Upper lobe of left lung (tissue), 6 donors: Measurements from ENCODE around the gene CSF2RB. TPM values are rescaled to one million over a fixed set of nuclear protein-coding genes. Genes with fewer than 3 reads are reported as not detected.
A peak's percentile ranks its signal among the peaks of the same experiment; 100 is the strongest.
"Not testable (repeated sequence)": the region's sequence is repeated elsewhere in the genome, so short reads cannot be mapped to it uniquely, and the experiment has no call there.

Experiments
- ATAC-seq, 2 donors: fragments of 200-7000 bp; cut with Tn5 transposase; one replicate each; pipeline ENCODE4 v1.9.1; 2022; ENCODE audit warnings: mild to moderate bottlenecking in 2 of 2, moderate library complexity in 2 of 2; ENCODE audit not compliant: low FRiP score in 2 of 2
- DNase-seq, 2 donors: peaks; one replicate each; pipeline ENCODE4 v3.0.0-alpha.2; 2019 to 2020
- H3K27ac ChIP-seq, 4 donors: fragments of 200-600 bp; sonication (generic); one replicate each; pipeline ENCODE4 v1.5.1; 2016 to 2019
- H3K27me3 ChIP-seq, 4 donors: fragments of 200-600 bp; sonication (generic); one replicate each; pipeline ENCODE4 v1.5.1; 2017 to 2019
- H3K36me3 ChIP-seq, 4 donors: fragments of 200-600 bp; sonication (generic); one replicate each; pipeline ENCODE4 v1.5.1; 2016 to 2019
- H3K4me1 ChIP-seq, 4 donors: fragments of 200-600 bp; sonication (generic); one replicate each; pipeline ENCODE4 v1.5.1; 2018 to 2019
- H3K4me3 ChIP-seq, 4 donors: fragments of 200-600 bp; sonication (generic); one replicate each; pipeline ENCODE4 v1.5.1; 2017 to 2019; ENCODE audit warnings: mild to moderate bottlenecking in 2 of 4, moderate library complexity in 1 of 4
- H3K9me3 ChIP-seq, 4 donors: fragments of 200-600 bp; sonication (generic); one replicate each; pipeline ENCODE4 v1.5.1; 2018 to 2019
- EP300 ChIP-seq, 4 donors: sonication (generic); formaldehyde crosslinking; IDR thresholded peaks; one replicate each; pipeline ENCODE4 v1.5.1; 2017; ENCODE audit warnings: antibody characterized with exemption in 4 of 4, control low read depth in 2 of 4
- POLR2A ChIP-seq, 4 donors: fragments of 450-650 bp; IDR thresholded peaks; one replicate each; pipeline ENCODE4 v1.5.1; 2016 to 2017; ENCODE audit warnings: antibody characterized with exemption in 4 of 4, mild to moderate bottlenecking in 2 of 4
- POLR2AphosphoS5 ChIP-seq, 2 donors: sonication (generic); formaldehyde crosslinking; IDR thresholded peaks; one replicate each; pipeline ENCODE4 v1.5.1; 2017; ENCODE audit warnings: antibody characterized with exemption in 2 of 2
- WGBS, 2 donors: methylation state at CpG; one replicate each; pipeline ENCODE4 v1.1.5; 2017 to 2018; 5-methylcytosine and 5-hydroxymethylcytosine counted together
- total RNA-seq, 6 donors: library from RNA; depleted of rRNA in 4 of 6; stranded (reverse); fragments of >200 nt in 4 of 6; gene quantifications; one replicate each; pipeline versions ENCODE4 v1.1.0 to v1.2.1, GENCODE V29; 2016 to 2021
- TF ChIP-seq, protein P1 (sequence below), 6 experiments: fragments of 450-650 bp in 4 of 6; fragments of 200-600 bp in 2 of 6; sonication (generic) in 2 of 6; IDR thresholded peaks; one replicate each; pipeline ENCODE4 v1.5.1; 2016 to 2019; ENCODE audit warnings: antibody characterized with exemption in 6 of 6
- donor health status: DM: no; HTN: no; CAD: no; lungs with moderate emphysema.
- donor health status: DM: no; HTN: yes; CAD: no; lungs with severe emphysema.

Gene CSF2RB
- total RNA-seq, 6 donors from 2014 or later = 8.2 to 43.0 (median 24.2) TPM

- DNase-seq (no peak), ATAC-seq (no peak)
- Histone ChIP-seq H3K9me3 (peaks cover 10 to 15% (median 13%) of the 10 kb centered on the region in 4 donors), H3K36me3 (no peaks in the 10 kb centered on the region), H3K4me1 (no peaks in the 10 kb centered on the region), H3K27ac (no peak overlapping the region), H3K27me3 (no peaks in the 10 kb centered on the region), H3K4me3 (no peak overlapping the region)
- 61 to 74% methylated on average over 10 of the region's 10 CpGs for WGBS, 2 donors
- TF ChIP-seq, protein P1, sequence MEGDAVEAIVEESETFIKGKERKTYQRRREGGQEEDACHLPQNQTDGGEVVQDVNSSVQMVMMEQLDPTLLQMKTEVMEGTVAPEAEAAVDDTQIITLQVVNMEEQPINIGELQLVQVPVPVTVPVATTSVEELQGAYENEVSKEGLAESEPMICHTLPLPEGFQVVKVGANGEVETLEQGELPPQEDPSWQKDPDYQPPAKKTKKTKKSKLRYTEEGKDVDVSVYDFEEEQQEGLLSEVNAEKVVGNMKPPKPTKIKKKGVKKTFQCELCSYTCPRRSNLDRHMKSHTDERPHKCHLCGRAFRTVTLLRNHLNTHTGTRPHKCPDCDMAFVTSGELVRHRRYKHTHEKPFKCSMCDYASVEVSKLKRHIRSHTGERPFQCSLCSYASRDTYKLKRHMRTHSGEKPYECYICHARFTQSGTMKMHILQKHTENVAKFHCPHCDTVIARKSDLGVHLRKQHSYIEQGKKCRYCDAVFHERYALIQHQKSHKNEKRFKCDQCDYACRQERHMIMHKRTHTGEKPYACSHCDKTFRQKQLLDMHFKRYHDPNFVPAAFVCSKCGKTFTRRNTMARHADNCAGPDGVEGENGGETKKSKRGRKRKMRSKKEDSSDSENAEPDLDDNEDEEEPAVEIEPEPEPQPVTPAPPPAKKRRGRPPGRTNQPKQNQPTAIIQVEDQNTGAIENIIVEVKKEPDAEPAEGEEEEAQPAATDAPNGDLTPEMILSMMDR (IDR thresholded peaks at IDR 0.05) = no peak
- TF ChIP-seq POLR2A (IDR thresholded peaks at IDR 0.05) (no peak), POLR2AphosphoS5 (IDR thresholded peaks at IDR 0.05) (no peak), EP300 (IDR thresholded peaks at IDR 0.05) (no peak)
Observed at GRCh38 chr22:36985211-36985889, 71.9 kb downstream of the CSF2RB start.

- TF ChIP-seq EP300 (IDR thresholded peaks at IDR 0.05) (no peak), POLR2A (IDR thresholded peaks at IDR 0.05) (no peak), POLR2AphosphoS5 (IDR thresholded peaks at IDR 0.05) (no peak)
- TF ChIP-seq, protein P1 (IDR thresholded peaks at IDR 0.05) = peak; percentile 30 to 46 (median 40)
- 54 to 63% methylated on average over 8 of the region's 8 CpGs for WGBS, 2 donors
Observed at GRCh38 chr22:36986242-36986821, 72.9 kb downstream of the CSF2RB start.

DNA sequence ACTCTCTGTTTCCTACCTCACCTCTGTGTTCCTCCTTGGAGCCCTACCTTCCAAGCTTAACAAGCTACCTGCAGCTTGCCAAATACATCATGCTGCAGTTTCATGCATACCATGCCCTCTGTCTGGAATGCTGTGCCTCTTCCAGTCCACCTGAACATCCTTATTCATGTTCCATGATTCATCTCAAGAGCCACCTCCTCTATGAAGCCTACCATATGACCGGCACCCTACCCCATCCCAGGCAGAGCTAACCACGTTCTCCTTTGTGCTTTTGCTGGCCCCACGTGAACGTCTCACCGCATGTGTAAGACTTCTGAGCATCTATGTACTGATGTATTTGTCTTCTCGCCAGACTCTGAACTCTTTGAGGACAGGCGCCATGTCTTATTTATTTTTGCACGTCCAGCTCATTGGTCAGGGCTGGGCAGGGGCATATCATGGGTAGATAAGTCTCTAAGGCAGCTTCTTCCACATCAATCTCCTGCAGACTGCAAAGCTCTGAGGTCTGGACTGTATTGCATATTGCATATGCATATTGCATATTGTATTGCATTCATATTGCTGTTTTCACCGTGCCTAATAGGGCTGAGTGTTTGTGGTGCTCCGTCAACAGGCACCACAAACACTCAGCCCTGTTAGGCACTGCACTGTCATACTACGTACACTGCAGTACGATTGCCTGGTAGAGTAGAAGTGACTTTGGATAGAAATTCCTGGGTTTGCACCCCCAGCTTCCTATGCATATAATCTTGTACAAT lies 74.8 kb downstream of the CSF2RB start:
- ATAC-seq (no peak), DNase-seq (no peak)
- no peaks in the 10 kb centered on the region for H3K27me3 ChIP-seq
- TF ChIP-seq, protein P1 (IDR thresholded peaks at IDR 0.05) = no peak
- no peak for TF ChIP-seq EP300 (IDR thresholded peaks at IDR 0.05)
- TF ChIP-seq POLR2A (IDR thresholded peaks at IDR 0.05) = no peak
- 74 to 77% methylated on average over 12 of the region's 12 CpGs for WGBS, 2 donors
- H3K36me3 ChIP-seq = no peaks in the 10 kb centered on the region
- H3K27ac ChIP-seq = no peak overlapping the region
- peaks cover 10 to 15% (median 13%) of the 10 kb centered on the region in 4 donors for H3K9me3 ChIP-seq
- no peak overlapping the region for H3K4me3 ChIP-seq
- H3K4me1 ChIP-seq = no peaks in the 10 kb centered on the region

More at GRCh38 chr22:36986242-36986821, 72.9 kb downstream of the CSF2RB start:
- DNase-seq (no peak), ATAC-seq (no peak)
- H3K36me3 ChIP-seq = no peaks in the 10 kb centered on the region
- peaks cover 10 to 15% (median 13%) of the 10 kb centered on the region in 4 donors for H3K9me3 ChIP-seq
- H3K4me3 ChIP-seq = no peak overlapping the region
- H3K27ac ChIP-seq = no peak overlapping the region
- H3K27me3 ChIP-seq = no peaks in the 10 kb centered on the region
- no peaks in the 10 kb centered on the region for H3K4me1 ChIP-seq

- H3K27ac ChIP-seq, H3K4me1 ChIP-seq, H3K27me3 ChIP-seq, H3K36me3 ChIP-seq, ATAC-seq, DNase-seq, H3K4me3 ChIP-seq: not testable (repeated sequence)
- peaks cover 10 to 15% (median 13%) of the 10 kb centered on the region in 4 donors for H3K9me3 ChIP-seq
- 94 to 96% methylated on average over 4 of the region's 4 CpGs for WGBS, 2 donors
Observed at GRCh38 chr22:36989012-36989411, 75.6 kb downstream of the CSF2RB start.

Other genes starting within 250 kb of the CSF2RB start
- gene CACNG2, start 209.9 kb upstream of the CSF2RB start, total RNA-seq = not detected
- 10 to 100 TPM; 12.6 to 43.0 (median 27.4) TPM for gene IFT27, start 137.5 kb upstream of the CSF2RB start, total RNA-seq
- 1 to 10 TPM in 3 of 6 donors, not detected in 3; 1.5 to 3.3 (median 1.8) TPM for gene PVALB, start 96.6 kb upstream of the CSF2RB start, total RNA-seq
- 10 to 100 TPM; 28.2 to 72.5 (median 54.3) TPM for gene NCF4, start 52.6 kb upstream of the CSF2RB start, total RNA-seq
- 10 to 100 TPM; 43.0 to 78.1 (median 70.2) TPM for gene TST, start 105.8 kb downstream of the CSF2RB start, total RNA-seq
- gene MPST, start 106.1 kb downstream of the CSF2RB start, total RNA-seq = 100 to 1,000 TPM in 5 of 6 donors, 10 to 100 TPM in 1; 80.8 to 183 (median 135) TPM
- 10 to 100 TPM in 5 of 6 donors, 1 to 10 TPM in 1; 9.0 to 30.4 (median 23.2) TPM for gene KCTD17, start 138.1 kb downstream of the CSF2RB start, total RNA-seq
- gene TMPRSS6, start 196.1 kb downstream of the CSF2RB start, total RNA-seq = 1 to 10 TPM in 5 of 6 donors, under 1 TPM in 1; 0.47 to 8.2 (median 2.0) TPM
- gene IL2RB, start 236.3 kb downstream of the CSF2RB start, total RNA-seq = 1 to 10 TPM; 3.4 to 9.4 (median 5.8) TPM